ENCODE results near the gene CCNQ. TPM values are rescaled to one million over a fixed set of nuclear protein-coding genes. Genes with fewer than 3 reads are reported as not detected.

The CCNQ gene
- total and polyA plus RNA-seq, 10 of the 15 experiments (the other 5 are each of a cell fraction or from before 2014, with no cell fraction given), result 0.45 to 36.2 (median 18.2) TPM

GRCh38 chrX:153634236-153634635, 35.3 kb upstream of the CCNQ start:
- ChIA-PET SMC1A (ENCODE audit: uncharacterized antibody, unreplicated experiment) (no interaction called here), POLR2A (no interaction called here)
- intact Hi-C loops (cut with micrococcal nuclease; ENCODE audit: unreplicated experiment), result no loop called here

More at GRCh38 chrX:153634236-153634635, 35.3 kb upstream of the CCNQ start:
- DNase-seq (ENCODE audit: low read depth, low spot score), result no peak
- Histone ChIP-seq H3K4me2 (ENCODE audit: control insufficient read depth, insufficient read depth) (no peak overlapping the region), H3K4me3 (no peak overlapping the region), H3K9ac (ENCODE audit: control insufficient read depth, insufficient read depth, low read length) (no peak overlapping the region), H4K20me1 (ENCODE audit: control insufficient read depth, insufficient read depth) (no peaks in the 10 kb centered on the region), H3K36me3 (ENCODE audit: control insufficient read depth in 2 of 2, insufficient read depth in 2 of 2, low read length in 1 of 2) (no peaks in the 10 kb centered on the region), H2AFZ (ENCODE audit: control insufficient read depth, low read depth, low read length) (no peak overlapping the region), H3K27me3 (replicated peaks in 1 of 2; ENCODE audit: control insufficient read depth in 2 of 2, insufficient read depth in 2 of 2, low read length in 1 of 2) (0 out of 4 replicates have a peak, but pooled peaks cover 0 to 2% of the 10 kb centered on the region in 2 experiments), H3K4me1 (ENCODE audit: control insufficient read depth, insufficient read depth, low read length) (no peaks in the 10 kb centered on the region), H3K79me2 (ENCODE audit: control insufficient read depth, insufficient read depth, low read length) (no peaks in the 10 kb centered on the region), H3K27ac (ENCODE audit: control insufficient read depth, insufficient read depth) (no peak overlapping the region), H3K9me3 (replicated peaks; ENCODE audit: control insufficient read depth, insufficient read depth, low read length) (no peaks in the 10 kb centered on the region)
- 46% methylated on average over 9 of the region's 9 CpGs for WGBS (ENCODE audit: insufficient coverage, insufficient replicate concordance, low lambda C conversion rate, missing lambda C conversion rate)
- FAIRE-seq, result no peak
- ATAC-seq, result no peak
- no TSS peak for BruUV-seq (replicated peaks)
- CTCF ChIA-PET, result no interaction called here
- RAD21 ChIA-PET (ENCODE audit: unreplicated experiment), result no interaction called here
- in situ Hi-C loops (cut with MboI), result no loop called here
- TF ChIP-seq PBX3 (IDR thresholded peaks at IDR 0.05; ENCODE audit: insufficient replicate concordance, low read depth, low read length) (no peak), ZBTB4 (CRISPR knock-in tag; IDR thresholded peaks at IDR 0.05) (no peak), YBX1 (IDR thresholded peaks at IDR 0.05) (no peak), CREB1 (IDR thresholded peaks at IDR 0.05; ENCODE audit: low read depth) (no peak)

Measured in GM12878 (cell line).